Liver (tissue), 3 donors: ENCODE data around the gene UBE2N.

Source experiments
- ATF3 ChIP-seq: IDR thresholded peaks from 2 replicates; pipeline ENCODE4 v1.6.1; 2016; ENCODE audit warnings: antibody characterized with exemption
- GABPA ChIP-seq, 2 donors: IDR thresholded peaks in 1 of 2; conservative IDR thresholded peaks in 1 of 2; 2 replicates each; pipeline ENCODE4 v1.6.1; 2016; ENCODE audit warnings: antibody characterized with exemption in 2 of 2, mild to moderate bottlenecking in 1 of 2, moderate library complexity in 1 of 2
- HNF4A ChIP-seq, 2 donors: conservative IDR thresholded peaks; 2 replicates each; pipeline ENCODE4 v1.6.1; 2016; ENCODE audit warnings: antibody characterized with exemption in 2 of 2, mild to moderate bottlenecking in 2 of 2
- JUND ChIP-seq, 2 donors: IDR thresholded peaks; 2 replicates each; pipeline ENCODE4 v1.6.1; 2016; ENCODE audit warnings: antibody characterized with exemption in 2 of 2
- MAX ChIP-seq: IDR thresholded peaks from 2 replicates; pipeline ENCODE4 v1.6.1; 2016; ENCODE audit warnings: antibody characterized with exemption
- RAD21 ChIP-seq, 2 donors: IDR thresholded peaks; 2 replicates each; pipeline ENCODE4 v1.6.1; 2016; ENCODE audit warnings: antibody characterized with exemption in 2 of 2, mild to moderate bottlenecking in 2 of 2
- RXRA ChIP-seq, 2 donors: IDR thresholded peaks; 2 replicates each; pipeline ENCODE4 v1.6.1; 2017 to 2018; ENCODE audit warnings: antibody characterized with exemption in 2 of 2, mild to moderate bottlenecking in 1 of 2
- SP1 ChIP-seq: IDR thresholded peaks from 2 replicates; pipeline ENCODE4 v1.6.1; 2018; ENCODE audit warnings: antibody characterized with exemption, mild to moderate bottlenecking
- TAF1 ChIP-seq: conservative IDR thresholded peaks from 2 replicates; pipeline ENCODE4 v1.6.1; 2016; ENCODE audit warnings: antibody characterized with exemption, mild to moderate bottlenecking
- TF ChIP-seq, protein P1 (sequence below): fragments of 150-350 bp; IDR thresholded peaks from 2 replicates; pipeline ENCODE4 v1.5.1; 2017; ENCODE audit warnings: improper control_type of control experiment, low read depth, low read length; ENCODE audit not compliant: missing input control
- TF ChIP-seq, protein P2 (sequence below): IDR thresholded peaks from 2 replicates; pipeline ENCODE4 v1.6.1; 2016; ENCODE audit warnings: antibody characterized with exemption, mild to moderate bottlenecking
- TF ChIP-seq, protein P3 (sequence below): IDR thresholded peaks from 2 replicates; pipeline ENCODE4 v1.6.1; 2016; ENCODE audit warnings: antibody characterized with exemption
- donor health status: healthy.
- donor health status: healthy.

DNA sequence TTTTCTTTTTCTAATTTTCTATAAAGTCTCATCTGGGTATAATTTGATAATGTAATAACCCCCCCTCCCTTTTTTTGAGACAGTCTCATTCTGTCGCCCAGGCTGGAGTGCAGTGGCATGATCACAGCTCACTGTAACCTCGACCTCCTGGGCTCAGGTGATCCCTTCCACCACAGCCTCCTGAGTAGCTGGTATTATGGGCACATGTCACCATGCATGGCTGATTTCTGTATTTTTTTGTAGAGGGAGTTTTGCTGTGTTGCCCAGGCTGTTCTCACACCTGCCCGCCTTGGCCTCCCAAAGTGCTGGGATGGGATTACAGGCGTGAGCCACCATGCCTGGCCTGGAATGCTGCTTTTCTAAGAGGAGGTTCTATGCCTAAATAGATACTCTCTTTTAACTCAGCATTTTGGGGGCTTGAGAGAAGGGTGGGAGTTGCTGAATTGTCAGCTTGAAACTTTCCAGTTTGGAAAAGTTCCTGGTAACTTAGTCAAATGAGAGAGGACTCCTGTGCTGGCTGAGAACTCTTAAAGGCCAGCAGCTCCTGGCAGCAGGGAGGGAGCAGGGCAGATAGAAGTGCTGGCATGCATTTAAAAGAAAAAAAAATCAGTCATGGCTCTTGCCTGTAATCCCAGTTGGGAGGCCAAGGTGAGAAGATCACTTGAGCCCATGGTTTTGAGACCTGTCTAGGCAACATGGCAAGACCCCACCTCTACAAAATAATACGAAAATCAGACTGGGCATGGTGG, 51.0 kb downstream of the UBE2N start:
- TF ChIP-seq, protein P1, sequence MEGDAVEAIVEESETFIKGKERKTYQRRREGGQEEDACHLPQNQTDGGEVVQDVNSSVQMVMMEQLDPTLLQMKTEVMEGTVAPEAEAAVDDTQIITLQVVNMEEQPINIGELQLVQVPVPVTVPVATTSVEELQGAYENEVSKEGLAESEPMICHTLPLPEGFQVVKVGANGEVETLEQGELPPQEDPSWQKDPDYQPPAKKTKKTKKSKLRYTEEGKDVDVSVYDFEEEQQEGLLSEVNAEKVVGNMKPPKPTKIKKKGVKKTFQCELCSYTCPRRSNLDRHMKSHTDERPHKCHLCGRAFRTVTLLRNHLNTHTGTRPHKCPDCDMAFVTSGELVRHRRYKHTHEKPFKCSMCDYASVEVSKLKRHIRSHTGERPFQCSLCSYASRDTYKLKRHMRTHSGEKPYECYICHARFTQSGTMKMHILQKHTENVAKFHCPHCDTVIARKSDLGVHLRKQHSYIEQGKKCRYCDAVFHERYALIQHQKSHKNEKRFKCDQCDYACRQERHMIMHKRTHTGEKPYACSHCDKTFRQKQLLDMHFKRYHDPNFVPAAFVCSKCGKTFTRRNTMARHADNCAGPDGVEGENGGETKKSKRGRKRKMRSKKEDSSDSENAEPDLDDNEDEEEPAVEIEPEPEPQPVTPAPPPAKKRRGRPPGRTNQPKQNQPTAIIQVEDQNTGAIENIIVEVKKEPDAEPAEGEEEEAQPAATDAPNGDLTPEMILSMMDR, result no peak
- TF ChIP-seq RAD21 (IDR thresholded peaks at IDR 0.05) (no peak), TAF1 (no peak), GABPA (IDR thresholded peaks at IDR 0.05 in 1 of 2, conservative IDR thresholded peaks at IDR 0.05 in 1 of 2) (no peak), MAX (no peak), JUND (IDR thresholded peaks at IDR 0.05) (no peak), HNF4A (conservative IDR thresholded peaks at IDR 0.05) (no peak), RXRA (IDR thresholded peaks at IDR 0.05) (no peak), ATF3 (no peak), SP1 (no peak)
- TF ChIP-seq, protein P2, sequence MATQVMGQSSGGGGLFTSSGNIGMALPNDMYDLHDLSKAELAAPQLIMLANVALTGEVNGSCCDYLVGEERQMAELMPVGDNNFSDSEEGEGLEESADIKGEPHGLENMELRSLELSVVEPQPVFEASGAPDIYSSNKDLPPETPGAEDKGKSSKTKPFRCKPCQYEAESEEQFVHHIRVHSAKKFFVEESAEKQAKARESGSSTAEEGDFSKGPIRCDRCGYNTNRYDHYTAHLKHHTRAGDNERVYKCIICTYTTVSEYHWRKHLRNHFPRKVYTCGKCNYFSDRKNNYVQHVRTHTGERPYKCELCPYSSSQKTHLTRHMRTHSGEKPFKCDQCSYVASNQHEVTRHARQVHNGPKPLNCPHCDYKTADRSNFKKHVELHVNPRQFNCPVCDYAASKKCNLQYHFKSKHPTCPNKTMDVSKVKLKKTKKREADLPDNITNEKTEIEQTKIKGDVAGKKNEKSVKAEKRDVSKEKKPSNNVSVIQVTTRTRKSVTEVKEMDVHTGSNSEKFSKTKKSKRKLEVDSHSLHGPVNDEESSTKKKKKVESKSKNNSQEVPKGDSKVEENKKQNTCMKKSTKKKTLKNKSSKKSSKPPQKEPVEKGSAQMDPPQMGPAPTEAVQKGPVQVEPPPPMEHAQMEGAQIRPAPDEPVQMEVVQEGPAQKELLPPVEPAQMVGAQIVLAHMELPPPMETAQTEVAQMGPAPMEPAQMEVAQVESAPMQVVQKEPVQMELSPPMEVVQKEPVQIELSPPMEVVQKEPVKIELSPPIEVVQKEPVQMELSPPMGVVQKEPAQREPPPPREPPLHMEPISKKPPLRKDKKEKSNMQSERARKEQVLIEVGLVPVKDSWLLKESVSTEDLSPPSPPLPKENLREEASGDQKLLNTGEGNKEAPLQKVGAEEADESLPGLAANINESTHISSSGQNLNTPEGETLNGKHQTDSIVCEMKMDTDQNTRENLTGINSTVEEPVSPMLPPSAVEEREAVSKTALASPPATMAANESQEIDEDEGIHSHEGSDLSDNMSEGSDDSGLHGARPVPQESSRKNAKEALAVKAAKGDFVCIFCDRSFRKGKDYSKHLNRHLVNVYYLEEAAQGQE, result no peak
- TF ChIP-seq, protein P3, sequence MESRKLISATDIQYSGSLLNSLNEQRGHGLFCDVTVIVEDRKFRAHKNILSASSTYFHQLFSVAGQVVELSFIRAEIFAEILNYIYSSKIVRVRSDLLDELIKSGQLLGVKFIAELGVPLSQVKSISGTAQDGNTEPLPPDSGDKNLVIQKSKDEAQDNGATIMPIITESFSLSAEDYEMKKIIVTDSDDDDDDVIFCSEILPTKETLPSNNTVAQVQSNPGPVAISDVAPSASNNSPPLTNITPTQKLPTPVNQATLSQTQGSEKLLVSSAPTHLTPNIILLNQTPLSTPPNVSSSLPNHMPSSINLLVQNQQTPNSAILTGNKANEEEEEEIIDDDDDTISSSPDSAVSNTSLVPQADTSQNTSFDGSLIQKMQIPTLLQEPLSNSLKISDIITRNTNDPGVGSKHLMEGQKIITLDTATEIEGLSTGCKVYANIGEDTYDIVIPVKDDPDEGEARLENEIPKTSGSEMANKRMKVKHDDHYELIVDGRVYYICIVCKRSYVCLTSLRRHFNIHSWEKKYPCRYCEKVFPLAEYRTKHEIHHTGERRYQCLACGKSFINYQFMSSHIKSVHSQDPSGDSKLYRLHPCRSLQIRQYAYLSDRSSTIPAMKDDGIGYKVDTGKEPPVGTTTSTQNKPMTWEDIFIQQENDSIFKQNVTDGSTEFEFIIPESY, result no peak
